GM19467 (cell line): ENCODE data around the gene CHMP2A.

Source experiments
- ATAC-seq: cut with Tn5 transposase; IDR thresholded peaks from one replicate; pipeline ENCODE4 v1.9.1; 2021; ENCODE audit warnings: mild to moderate bottlenecking, moderate library complexity; ENCODE audit not compliant: unreplicated experiment

Gene CHMP2A

DNA sequence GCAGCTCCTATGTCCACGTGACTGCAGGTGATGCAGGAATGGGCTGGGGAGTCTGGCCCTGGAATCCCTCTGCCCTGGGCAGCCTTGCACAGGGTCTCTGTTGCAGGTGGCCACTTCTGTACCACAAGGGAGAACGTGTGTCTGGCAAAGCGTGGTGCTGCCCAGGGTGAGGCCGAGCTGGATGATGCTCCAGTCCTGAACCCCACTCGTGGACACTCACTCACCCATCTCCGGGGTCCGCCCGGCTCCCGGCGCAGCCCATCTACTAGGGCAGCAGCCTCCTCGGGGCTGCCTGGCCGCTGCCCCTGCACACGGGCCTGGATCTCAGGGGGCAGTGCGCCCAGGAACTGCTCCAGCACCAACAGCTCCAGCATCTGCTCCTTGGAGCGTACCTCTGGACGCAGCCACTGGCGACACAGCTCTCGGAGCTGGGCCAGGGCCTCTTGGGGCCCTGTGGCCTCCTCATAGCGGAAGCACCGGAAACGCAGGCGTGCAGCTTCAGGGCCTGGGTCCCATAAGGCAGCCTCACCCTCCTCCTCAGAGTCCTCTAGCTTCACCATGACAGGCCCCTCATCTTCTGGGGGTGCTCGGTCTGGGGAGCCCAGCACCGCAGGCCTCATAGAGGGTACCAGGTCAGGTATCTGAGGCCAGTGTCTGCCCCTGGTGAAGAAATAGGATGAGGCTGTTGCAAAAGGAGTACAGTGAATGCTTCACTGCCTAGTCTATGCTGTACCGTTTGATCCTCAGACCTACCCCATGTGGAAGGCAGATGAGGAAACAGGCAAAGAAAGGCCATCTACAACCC is 16.1 kb upstream of the CHMP2A start:
- no peak for ATAC-seq

DNA sequence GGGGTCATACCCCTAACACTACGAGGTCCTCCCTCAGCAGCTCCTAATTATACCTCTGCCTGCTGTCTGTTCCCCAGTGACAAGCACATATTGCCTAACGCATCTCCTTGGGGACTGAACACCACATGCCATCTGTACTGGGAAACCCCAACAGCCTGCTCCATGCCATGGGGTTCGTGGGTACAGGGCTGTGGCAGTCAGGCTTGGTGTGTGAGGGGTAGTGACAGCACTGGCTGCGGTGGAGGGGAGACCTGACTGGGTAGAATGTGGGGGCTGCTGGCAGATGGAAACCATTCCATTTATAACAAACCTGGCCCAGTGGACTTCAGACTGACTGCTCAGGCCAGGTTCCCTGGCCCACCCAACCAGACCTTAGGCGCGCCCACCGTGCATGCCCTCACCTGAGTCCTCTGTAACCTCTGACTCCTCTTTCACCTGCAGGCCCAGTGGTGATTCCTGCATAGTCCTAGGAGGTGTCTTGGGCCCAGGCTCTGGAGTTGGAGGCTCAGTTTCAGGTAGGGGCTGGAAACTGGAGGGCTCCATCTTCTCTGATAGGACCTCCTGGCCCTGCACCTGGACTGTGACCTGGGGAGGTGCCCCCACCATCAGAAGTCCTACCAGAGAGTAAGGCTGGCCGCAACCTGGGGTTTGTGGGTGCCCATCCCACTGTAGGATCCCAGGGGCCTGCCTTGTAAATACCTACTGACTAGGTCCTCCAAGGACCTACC is 15.2 kb upstream of the CHMP2A start:
- no peak for ATAC-seq

DNA sequence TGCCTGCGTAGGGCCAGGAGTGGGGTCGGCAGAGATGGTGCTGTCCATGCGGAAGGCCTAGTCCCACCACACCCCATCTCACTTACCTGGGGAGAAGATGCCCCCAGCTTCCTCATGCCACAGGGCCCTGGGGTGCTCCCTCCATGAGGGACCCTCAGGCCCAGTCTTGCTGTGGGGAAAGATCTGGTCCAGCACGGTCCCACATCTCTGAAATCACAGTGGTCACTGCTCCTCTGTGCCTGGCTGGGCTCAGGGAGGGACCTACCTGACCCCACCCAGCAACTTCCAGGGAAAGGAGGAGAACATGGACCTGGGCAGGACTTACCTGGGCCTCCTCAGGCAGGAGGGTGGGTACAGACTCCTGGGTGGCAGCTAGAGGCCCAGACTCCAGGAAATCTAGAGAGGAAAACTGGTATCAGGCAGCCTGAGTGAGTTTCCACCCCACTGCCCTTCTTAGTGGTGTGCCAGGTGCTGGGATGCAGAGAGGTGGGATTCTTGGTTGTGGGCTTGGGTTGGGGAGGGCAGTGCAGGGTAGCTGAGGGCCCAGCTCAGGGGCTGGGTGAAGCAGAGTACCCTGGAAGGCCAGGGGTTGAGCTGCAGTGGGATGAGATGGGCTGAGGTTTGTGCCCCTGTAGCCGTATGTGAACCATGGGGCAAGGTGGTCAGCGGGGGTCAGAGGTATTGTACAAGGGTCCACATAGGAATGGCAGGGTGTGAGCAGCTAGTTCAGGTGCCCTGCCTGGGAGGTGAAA is 14.5 kb upstream of the CHMP2A start:
- ATAC-seq: no peak

- ATAC-seq: no peak
Measured at GRCh38 chr19:58568453-58569130, 13.7 kb upstream of the CHMP2A start.

DNA sequence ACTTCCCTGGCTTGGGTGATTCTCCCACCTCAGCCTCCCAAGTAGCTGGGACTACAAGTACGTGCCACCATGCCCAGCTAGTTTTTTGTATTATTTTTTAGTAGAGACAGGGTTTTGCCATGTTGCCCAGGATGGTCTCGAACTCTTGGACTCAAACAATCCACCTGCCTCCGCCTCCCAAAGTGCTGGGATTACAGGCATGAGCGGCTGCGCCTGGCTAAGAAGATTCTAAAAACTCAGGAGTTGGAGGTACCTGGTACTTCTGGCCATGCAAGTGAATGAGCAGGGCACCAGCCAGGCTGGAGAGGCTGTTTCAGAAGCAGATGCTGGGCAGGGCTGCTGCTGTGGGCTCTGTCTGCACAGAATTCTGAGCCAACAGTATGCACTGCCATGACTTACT is 12.1 kb upstream of the CHMP2A start:
- ATAC-seq: no peak

- no peak for ATAC-seq
Measured at GRCh38 chr19:58563823-58564222, 8.9 kb upstream of the CHMP2A start.

DNA sequence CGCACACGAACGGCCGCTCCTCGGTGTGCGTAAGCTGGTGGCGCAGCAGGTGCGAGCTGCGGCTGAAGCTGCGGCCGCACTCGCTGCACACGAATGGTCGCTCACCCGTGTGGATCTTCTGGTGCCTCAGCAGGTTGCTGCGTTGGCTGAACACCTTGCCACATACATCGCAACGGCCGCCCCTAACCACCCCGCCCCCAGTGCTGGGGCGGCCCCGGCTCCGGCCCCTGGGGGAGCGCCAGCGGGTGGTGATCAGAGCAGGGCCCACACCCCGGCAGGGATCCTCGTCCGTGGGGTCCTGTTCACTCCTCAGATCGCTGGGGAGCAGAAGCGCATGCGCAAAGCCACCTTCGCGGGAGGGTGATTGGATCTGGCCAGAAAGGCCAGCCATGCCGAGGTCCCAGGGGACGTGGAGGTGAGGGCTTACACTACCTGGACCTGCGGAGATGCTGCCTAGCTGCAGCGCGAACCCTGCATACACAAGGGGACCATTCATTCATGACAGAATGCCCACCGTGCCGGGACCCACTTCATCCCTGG is 8.2 kb upstream of the CHMP2A start:
- no peak for ATAC-seq

GRCh38 chr19:58562122-58563033 is 7.5 kb upstream of the CHMP2A start:
- ATAC-seq: no peak

GRCh38 chr19:58561373-58562121 is 6.6 kb upstream of the CHMP2A start:
- no peak for ATAC-seq

DNA sequence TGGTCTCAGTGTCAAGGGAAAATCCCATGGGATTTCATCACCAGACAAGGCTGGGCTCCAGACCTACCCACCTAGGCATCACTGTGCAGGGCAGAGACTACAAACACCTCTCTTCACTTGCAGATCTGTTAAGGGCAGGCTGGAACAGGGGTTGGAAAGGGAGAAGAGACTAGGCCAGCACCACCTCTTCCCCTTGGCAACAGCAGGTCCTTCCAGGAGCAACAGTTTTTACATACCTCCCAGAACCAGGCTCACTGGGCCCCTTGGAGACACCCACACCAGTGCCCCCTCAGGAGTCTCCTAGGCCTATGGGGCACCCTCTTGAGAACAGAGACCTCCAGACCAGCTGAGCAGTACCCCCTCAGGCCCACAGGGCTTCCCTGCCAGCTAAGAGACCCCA is 6.0 kb upstream of the CHMP2A start:
- no peak for ATAC-seq

DNA sequence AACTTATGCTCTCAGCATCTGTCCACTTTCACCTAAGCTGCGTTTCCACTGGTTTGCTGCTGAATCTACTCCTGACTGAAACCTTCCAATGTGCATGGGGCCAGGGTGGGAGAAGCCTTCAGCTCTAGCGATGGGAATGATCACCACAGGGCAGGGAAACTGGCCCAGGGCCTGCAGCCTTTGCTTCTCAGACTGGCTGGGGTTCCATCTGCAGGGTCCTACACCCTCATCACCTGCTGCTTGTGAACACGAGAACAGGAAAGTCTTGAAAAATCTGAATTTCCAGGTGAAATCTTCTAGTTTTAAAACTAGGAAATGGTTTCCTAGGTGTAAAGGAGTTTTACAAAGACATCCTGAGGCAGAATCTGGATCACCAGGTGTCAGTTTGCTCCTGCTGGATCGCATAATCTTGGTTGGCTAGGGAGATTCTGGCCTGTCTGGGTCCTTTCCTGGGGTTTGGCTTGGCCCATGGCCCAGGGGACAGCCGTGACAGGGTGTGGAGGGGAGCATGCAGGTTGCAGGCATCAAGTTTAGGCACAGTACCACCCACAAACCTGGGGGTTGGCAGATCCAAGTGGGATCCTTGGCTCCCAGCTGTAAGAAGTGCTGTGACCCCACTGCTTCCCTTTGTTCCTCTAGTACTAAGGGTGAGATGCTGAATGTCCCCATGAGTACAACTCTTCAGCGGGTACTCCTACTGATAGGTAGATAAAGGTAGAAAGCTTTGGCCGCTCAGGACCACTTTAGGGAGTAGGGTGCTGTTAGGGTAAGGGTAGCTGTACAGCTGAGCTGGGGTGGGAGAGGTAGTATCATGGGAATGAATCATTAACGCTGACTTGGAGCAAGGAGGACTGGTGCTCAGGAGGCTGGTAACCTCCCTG is 5.3 kb upstream of the CHMP2A start:
- no peak for ATAC-seq

DNA sequence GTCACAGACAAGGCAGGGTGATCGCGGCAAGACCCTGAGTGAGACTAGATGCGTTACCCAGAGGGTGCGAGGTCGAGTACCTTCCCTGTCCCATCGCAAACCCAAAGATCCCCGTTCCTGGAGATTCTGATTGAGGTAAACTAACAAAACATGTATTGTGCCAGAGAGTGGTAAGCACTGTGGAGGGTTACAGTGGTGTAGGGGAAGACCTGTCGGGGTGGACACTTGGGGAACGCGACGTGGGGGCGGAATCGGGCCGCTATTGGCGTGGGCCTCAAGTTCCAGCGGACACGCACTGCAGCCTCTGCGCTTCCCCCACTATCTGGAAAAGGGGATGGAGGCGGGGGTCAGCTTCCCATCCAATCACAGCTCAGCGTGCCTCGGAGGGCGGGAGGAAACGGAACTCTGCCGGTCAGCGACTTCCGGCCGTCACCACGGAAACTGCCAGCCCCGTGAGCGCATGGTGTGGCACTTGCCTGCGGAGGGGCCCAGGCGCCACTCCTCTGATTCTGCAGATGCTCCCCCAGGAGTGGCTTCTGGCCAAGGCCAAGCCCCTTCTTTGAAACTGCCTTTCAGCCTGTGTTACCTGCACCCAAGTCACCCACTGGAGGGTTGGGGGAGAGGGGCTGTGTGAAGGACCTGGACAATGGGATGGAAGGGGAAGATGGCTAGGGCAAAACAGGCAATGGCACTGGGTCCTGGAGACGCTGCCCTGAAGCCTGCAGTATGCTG is 4.5 kb upstream of the CHMP2A start:
- ATAC-seq: peak; percentile 13

- ATAC-seq: peak; percentile 43
Measured at GRCh38 chr19:58558623-58559274, 3.8 kb upstream of the CHMP2A start.

DNA sequence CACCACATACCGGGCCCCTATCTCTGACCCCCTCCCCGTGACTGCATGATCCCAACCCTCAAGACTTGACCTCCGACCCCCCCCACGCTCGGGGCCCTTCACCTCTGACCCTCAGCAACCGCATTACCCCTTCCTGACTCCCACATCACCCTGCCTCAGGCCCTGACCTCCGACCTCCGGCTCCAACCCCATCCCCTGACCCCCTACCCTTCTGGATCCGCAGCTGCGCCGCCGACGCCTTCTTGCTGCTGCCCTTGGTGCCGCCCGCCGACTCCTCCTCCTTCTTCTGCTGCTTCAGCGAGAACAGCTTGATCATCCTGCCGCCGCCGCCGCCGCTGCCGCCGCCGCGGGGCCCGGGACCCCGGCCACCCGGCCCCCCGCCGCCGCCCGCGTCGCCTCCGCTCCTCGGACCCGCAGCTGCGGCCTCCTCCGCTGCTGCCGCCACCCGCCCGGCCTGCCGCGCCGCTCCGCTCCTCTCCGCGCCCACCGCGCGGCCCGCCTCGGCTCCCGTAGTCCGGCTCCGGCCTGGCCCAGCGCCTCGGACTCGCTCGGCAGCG is 3.2 kb upstream of the CHMP2A start, which contains the start of gene UBE2M:
Gene UBE2M, minus strand, starts transcription at position 546 of the 557 bp plus-strand sequence. Its CDS starts 230 bp downstream, at position 316.
- no peak for ATAC-seq

DNA sequence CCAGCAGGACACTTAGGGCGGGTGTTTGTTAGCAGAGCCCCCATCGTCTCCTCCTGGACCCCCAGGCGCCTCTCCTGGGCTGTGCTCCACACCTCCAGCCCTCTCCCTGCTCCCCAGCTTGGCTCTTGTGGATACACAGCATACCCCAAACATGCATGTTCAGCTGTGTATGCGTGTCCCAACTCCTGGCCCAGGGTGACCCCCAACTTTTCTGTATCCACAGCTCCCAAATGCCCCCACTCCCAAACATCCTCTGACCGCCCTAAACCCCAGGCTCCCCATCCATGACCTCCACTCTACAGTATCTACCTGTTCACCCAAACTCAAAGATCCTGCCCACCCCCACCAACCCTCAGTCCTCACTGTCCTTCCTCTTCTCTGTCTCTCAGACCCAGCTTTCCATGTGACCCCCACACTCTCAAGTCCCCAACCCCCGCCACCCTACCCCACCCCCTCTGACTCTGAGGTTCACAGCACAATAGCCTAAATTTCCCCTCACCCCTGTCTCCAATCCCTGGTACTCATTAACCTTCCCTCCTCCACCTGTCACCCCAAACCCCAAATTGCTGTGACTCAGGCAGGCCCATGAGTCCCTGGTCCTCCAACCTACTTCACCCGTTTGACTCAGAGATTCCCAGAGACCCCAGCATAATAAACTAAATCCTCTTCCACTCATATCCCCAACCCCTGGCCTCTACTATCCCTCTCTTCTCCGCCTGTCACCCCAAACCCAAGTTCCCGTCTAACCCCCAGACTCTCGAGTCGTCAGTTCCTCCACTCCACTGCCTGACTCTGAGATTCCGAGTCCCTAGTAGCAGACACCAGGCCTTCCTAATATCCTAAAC is 2.5 kb upstream of the CHMP2A start:
- no peak for ATAC-seq
